Heart left ventricle (tissue), 16 donors: ENCODE results near the gene DRAM2. TPM values are rescaled to one million over a fixed set of nuclear protein-coding genes. Genes with fewer than 3 reads are reported as not detected.

Experiments
- ATAC-seq, 4 donors: fragments of 200-7000 bp; cut with Tn5 transposase; one replicate each; pipeline ENCODE4 v1.9.1; 2020 to 2022; ENCODE audit warnings: moderate library complexity in 4 of 4, mild to moderate bottlenecking in 3 of 4, moderate number of reproducible peaks in 1 of 4
- DNase-seq, 5 donors: peaks; one replicate each; pipeline ENCODE4 v3.0.0-alpha.2; 2020
- H3K27ac ChIP-seq, 12 donors: fragments of 200-600 bp; sonication (generic) in 4 of 12; one replicate each; pipeline versions ENCODE4 v1.5.0 to v1.8.0; 2016 to 2022; ENCODE audit warnings: mild to moderate bottlenecking in 2 of 12
- H3K27me3 ChIP-seq, 9 donors: fragments of 200-600 bp; sonication (generic) in 2 of 9; one replicate each; pipeline versions ENCODE4 v1.5.1 to v1.8.0; 2016 to 2022; ENCODE audit warnings: mild to moderate bottlenecking in 3 of 9
- H3K36me3 ChIP-seq, 9 donors: fragments of 200-600 bp; sonication (generic) in 2 of 9; one replicate each; pipeline versions ENCODE4 v1.5.0 to v1.8.0; 2018 to 2022; ENCODE audit warnings: mild to moderate bottlenecking in 2 of 9
- H3K4me1 ChIP-seq, 12 donors: fragments of 200-600 bp; sonication (generic) in 4 of 12; one replicate each; pipeline versions ENCODE4 v1.5.0 to v1.8.0; 2016 to 2022; ENCODE audit warnings: mild to moderate bottlenecking in 3 of 12
- H3K4me3 ChIP-seq, 12 donors: fragments of 200-600 bp; sonication (generic) in 4 of 12; one replicate each; pipeline versions ENCODE4 v1.5.0 to v1.8.0; 2017 to 2022; ENCODE audit warnings: mild to moderate bottlenecking in 9 of 12, moderate library complexity in 4 of 12
- H3K9me3 ChIP-seq, 12 donors: fragments of 200-600 bp; sonication (generic) in 4 of 12; one replicate each; pipeline versions ENCODE4 v1.5.0 to v1.8.0; 2016 to 2022; ENCODE audit warnings: mild to moderate bottlenecking in 1 of 12
- POLR2A ChIP-seq, 2 donors: fragments of 450-650 bp; IDR thresholded peaks; one replicate each; pipeline ENCODE4 v1.6.1; 2017; ENCODE audit warnings: antibody characterized with exemption in 2 of 2, mild to moderate bottlenecking in 2 of 2, moderate library complexity in 2 of 2
- WGBS, 4 donors: extraction: QIAGEN DNeasy Blood & Tissue Kit in 2 of 4; methylation state at CpG; one replicate each; pipeline versions ENCODE4 v1.1.5 to v1.1.7; 2013 to 2018; 5-methylcytosine and 5-hydroxymethylcytosine counted together
- intact Hi-C, 10 donors: fragments of 100-400 bp; cut with DNase I; formaldehyde crosslinking; loops; one replicate each; pipeline versions ENCODE4 v1.11.1 to v1.14.2; 2022
- polyA plus RNA-seq, 2 donors: library from polyadenylated mRNA; stranded (reverse); fragments of 200-250 nt; gene quantifications; one replicate each; pipeline ENCODE4 v1.2.3, GENCODE V29; 2013
- total RNA-seq, 9 donors: library from RNA; depleted of rRNA in 2 of 9; stranded (reverse); fragments of >200 nt in 2 of 9; fragmentation: NEBNext Ultra II Directional in 3 of 9; extraction: Animal tissue kit (Norgen Biotek cat#: 25700) in 3 of 9; gene quantifications; one replicate each; pipeline versions ENCODE4 v1.1.0 to v1.2.4, GENCODE V29; 2016 to 2023
- TF ChIP-seq, protein P1 (sequence below), 12 donors: fragments of 200-600 bp; sonication (generic) in 4 of 12; IDR thresholded peaks; one replicate each; pipeline versions ENCODE4 v1.5.0 to v1.8.0; 2018 to 2022; ENCODE audit warnings: antibody characterized with exemption in 12 of 12, mild to moderate bottlenecking in 5 of 12
- donor health status: ischemic (EF 13 %, LVEDD 7.1; RV severe dilation, severe dysfunction).
- donor health status: healthy with polysubstance abuse.
- donor health status: DM: no; HTN: yes; CAD: no.
- donor health status: DM: no; HTN: no; CAD: no.
- donor health status: ischemic (EF 25% LVEDD 6.9; RV normal size, moderate dysfunction).
- donor health status: ischemic (EF 25% LVEDD 5.7; RV mildly dilated, moderate dysfunction).
- donor health status: healthy.
- donor health status: DM: yes; HTN: yes; CAD: no.
- donor health status: ischemic (EF 35%, LVEDD 5.7; RV mildly dilated, moderate dysfunction).
- donor health status: nonischemic (EF 11% LVEDD 7.7; RV severe dilation, severe dysfunction).
- donor health status: DM: yes; HTN: yes; CAD: no.
- donor health status: PGD.
- donor health status: ischemic (EF 29% LVEDD 5.4; RV normal size, mild dysfunction).
- donor health status: nonischemic (EF 23%, LVEDD 6.1; RV moderate dilation, normal function).

DRAM2 gene
- total and polyA plus RNA-seq, 11 donors: 27.1 to 49.8 (median 36.6) TPM

DNA sequence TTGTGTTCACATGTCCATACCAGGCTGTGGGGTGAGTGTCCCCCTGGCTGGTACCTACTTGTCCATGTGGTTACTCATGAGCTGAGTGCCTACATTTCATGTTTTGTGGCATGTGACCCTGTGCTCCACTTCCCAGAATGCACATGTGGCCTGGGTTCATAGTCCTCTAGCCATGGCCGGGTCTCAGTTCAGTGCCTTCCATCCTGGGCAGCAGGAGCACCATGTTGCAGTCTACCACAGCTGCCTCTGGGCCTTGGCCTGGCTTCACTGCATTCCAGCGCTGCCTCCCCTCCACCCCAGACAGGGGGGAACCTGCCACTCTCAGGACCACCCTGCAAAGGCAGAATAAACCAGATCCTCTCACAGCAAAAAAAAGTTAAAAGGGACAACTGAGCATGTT lies 5.6 kb upstream of the DRAM2 start:
- Histone ChIP-seq H3K36me3 (peaks cover 0 to 36% (median 31%) of the 10 kb centered on the region in 9 donors), H3K4me3 (no peak overlapping the region), H3K4me1 (peaks cover 0 to 80% (median 23%) of the 10 kb centered on the region in 12 donors), H3K27ac (no peak overlapping the region), H3K9me3 (no peaks in the 10 kb centered on the region), H3K27me3 (no peaks in the 10 kb centered on the region)
- ATAC-seq (peak in 1 of 4 donors; percentile 13), DNase-seq (no peak)
- TF ChIP-seq POLR2A (IDR thresholded peaks at IDR 0.05): no peak
- TF ChIP-seq, protein P1, sequence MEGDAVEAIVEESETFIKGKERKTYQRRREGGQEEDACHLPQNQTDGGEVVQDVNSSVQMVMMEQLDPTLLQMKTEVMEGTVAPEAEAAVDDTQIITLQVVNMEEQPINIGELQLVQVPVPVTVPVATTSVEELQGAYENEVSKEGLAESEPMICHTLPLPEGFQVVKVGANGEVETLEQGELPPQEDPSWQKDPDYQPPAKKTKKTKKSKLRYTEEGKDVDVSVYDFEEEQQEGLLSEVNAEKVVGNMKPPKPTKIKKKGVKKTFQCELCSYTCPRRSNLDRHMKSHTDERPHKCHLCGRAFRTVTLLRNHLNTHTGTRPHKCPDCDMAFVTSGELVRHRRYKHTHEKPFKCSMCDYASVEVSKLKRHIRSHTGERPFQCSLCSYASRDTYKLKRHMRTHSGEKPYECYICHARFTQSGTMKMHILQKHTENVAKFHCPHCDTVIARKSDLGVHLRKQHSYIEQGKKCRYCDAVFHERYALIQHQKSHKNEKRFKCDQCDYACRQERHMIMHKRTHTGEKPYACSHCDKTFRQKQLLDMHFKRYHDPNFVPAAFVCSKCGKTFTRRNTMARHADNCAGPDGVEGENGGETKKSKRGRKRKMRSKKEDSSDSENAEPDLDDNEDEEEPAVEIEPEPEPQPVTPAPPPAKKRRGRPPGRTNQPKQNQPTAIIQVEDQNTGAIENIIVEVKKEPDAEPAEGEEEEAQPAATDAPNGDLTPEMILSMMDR (IDR thresholded peaks at IDR 0.05): no peak
- intact Hi-C loops: no loop called here
- 92 to 95% (median 93%) methylated on average over 2 of the region's 2 CpGs for WGBS, 4 donors

- DNase-seq (no peak), ATAC-seq (no peak)
- 75 to 78% (median 76%) methylated on average over 5 of the region's 5 CpGs for WGBS, 4 donors
- TF ChIP-seq, protein P1 (IDR thresholded peaks at IDR 0.05): no peak
- no peak for TF ChIP-seq POLR2A (IDR thresholded peaks at IDR 0.05)
- H3K4me3 ChIP-seq: peak overlapping the region in 1 of 12 donors; percentile 89
- H3K36me3 ChIP-seq: peaks cover 0 to 13% (median 2%) of the 10 kb centered on the region in 9 donors
- no peaks in the 10 kb centered on the region for H3K27me3 ChIP-seq
- H3K27ac ChIP-seq: peak overlapping the region in 1 of 12 donors; percentile 97
- no peaks in the 10 kb centered on the region for H3K9me3 ChIP-seq
- peaks cover 0 to 68% (median 29%) of the 10 kb centered on the region in 12 donors for H3K4me1 ChIP-seq
- intact Hi-C loops: loop anchor here in 1 of 10 donors (5.0 kb wide), 1 partner anchor 305 kb away; the partner anchor contains the start of genes ATP5PB and WDR77
These were observed 2.6 kb upstream of the DRAM2 start for GRCh38 chr1:111142356-111142975.

DNA sequence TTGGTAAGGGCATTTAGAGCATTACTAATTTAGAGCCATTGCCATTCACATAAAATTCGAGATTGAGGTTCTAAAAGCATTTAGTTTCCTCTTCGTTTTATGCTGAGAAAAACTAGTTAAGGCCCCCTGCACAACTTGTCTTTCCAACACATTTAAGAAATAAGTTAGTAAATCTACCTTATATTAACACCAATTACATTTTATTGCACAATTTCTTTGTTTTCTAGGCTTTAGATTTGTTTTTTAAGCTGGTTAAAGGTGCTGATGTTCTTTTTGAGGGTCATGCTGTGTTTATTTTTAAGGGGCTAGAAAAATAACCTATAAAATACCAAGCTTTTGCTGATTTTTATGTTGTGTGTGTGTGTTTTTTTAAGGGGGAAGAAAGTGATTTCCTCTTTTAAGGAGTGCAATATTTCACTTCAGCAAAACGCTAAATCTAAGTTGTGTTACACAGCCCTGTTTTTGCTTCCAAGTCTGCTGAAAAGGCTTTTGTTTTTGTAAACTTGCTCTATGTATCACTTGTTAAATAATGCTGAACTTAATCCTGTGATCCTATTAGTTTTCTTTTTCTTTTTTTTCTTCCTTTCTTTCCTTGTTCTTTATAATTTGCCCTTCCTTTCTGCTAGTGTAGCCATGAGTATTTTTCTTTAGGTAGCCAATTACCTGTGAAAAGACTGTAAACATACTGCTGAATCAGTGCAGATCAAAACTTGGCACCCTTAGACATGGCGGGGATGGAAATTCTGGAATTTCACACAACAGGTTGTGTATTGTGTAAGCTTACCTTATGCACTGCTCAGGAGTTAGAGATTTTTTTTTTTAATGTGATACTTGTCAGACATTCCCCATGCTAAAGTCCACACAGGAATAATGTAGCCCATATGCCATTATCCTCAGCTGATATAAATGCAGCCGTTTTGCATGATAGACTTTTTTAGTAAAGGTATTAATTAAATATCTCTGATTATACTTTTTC lies 1.6 kb upstream of the DRAM2 start:
- H3K27ac ChIP-seq: peak overlapping the region in 2 of 12 donors; percentile 95 to 97
- intact Hi-C loops: loop anchor here in 1 of 10 donors (5.0 kb wide), 1 partner anchor 306 kb away; the partner anchor contains the start of genes ATP5PB and WDR77
- H3K4me1 ChIP-seq: peaks cover 0 to 59% (median 29%) of the 10 kb centered on the region in 12 donors
- no peak for ATAC-seq
- no peaks in the 10 kb centered on the region for H3K9me3 ChIP-seq
- TF ChIP-seq, protein P1 (IDR thresholded peaks at IDR 0.05): no peak
- TF ChIP-seq POLR2A (IDR thresholded peaks at IDR 0.05): no peak
- no peaks in the 10 kb centered on the region for H3K27me3 ChIP-seq
- H3K4me3 ChIP-seq: peak overlapping the region in 11 of 12 donors; percentile 76 to 94 (median 86)
- peaks cover 0 to 21% (median 9%) of the 10 kb centered on the region in 9 donors for H3K36me3 ChIP-seq
- DNase-seq: no peak
- 43 to 46% (median 45%) methylated on average over 5 of the region's 5 CpGs for WGBS, 4 donors

DNA sequence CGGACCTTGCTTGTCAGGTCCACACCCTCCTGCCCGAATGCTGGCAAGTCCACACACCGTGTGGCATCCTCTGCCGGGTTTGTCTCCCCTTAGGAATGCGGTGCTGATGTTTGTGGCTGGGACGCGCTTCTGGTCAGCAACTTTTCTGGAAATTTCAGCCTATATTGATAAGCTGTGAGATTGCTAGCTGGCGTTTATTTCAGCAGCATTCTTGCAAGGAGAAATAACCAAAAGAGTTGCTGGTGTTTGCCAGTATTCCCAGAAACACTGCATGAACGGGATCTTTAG lies 731 bp upstream of the DRAM2 start:
- TF ChIP-seq, protein P1 (IDR thresholded peaks at IDR 0.05): no peak
- no peak for TF ChIP-seq POLR2A (IDR thresholded peaks at IDR 0.05)
- Histone ChIP-seq H3K27ac (peak overlapping the region; percentile 87 to 97 (median 95)), H3K9me3 (no peaks in the 10 kb centered on the region), H3K4me1 (peaks cover 0 to 56% (median 29%) of the 10 kb centered on the region in 12 donors), H3K4me3 (peak overlapping the region; percentile 57 to 94 (median 86)), H3K36me3 (peaks cover 0 to 29% (median 18%) of the 10 kb centered on the region in 9 donors), H3K27me3 (no peaks in the 10 kb centered on the region)
- WGBS, 4 donors: 0 to 2% (median 1%) methylated on average over 8 to 9 of the region's 9 CpGs
- DNase-seq (no peak), ATAC-seq (no peak)
- intact Hi-C loops: loop anchor here in 1 of 10 donors (5.0 kb wide), 1 partner anchor 307 kb away; the partner anchor contains the start of genes ATP5PB and WDR77
